Measurements from ENCODE around the gene PEBP1. TPM values are rescaled to one million over a fixed set of nuclear protein-coding genes. Genes with fewer than 3 reads are reported as not detected.
"Not testable (repeated sequence)": the region's sequence is repeated elsewhere in the genome, so short reads cannot be mapped to it uniquely, and the experiment has no call there.

The PEBP1 gene
- total RNA-seq, 1 donor from 2014 or later, result 119 TPM

GRCh38 chr12:118129436-118129835 is 6.5 kb upstream of the PEBP1 start:
- intact Hi-C loops (cut with micrococcal nuclease), result not testable (repeated sequence)

- intact Hi-C loops (cut with micrococcal nuclease), result loop anchor here (1.0 to 5.0 kb wide), 4 partner anchors 16 to 240 kb away; partner anchors contain the start of genes SUDS3 and WSB2
Observed at GRCh38 chr12:118136559-118137003, 657 bp downstream of the PEBP1 start.

GRCh38 chr12:118137148-118137678 is 1.3 kb downstream of the PEBP1 start:
- intact Hi-C loops (cut with micrococcal nuclease), result loop anchor here (2.0 to 5.0 kb wide), 3 partner anchors 16 to 220 kb away; partner anchors contain the start of gene WSB2

GRCh38 chr12:118140825-118141224 is 4.9 kb downstream of the PEBP1 start:
- intact Hi-C loops (cut with micrococcal nuclease), result no loop called here

GRCh38 chr12:118144499-118144898 is 8.6 kb downstream of the PEBP1 start:
- intact Hi-C loops (cut with micrococcal nuclease), result no loop called here

GRCh38 chr12:118145113-118145797 is 9.3 kb downstream of the PEBP1 start:
- intact Hi-C loops (cut with micrococcal nuclease), result no loop called here

GRCh38 chr12:118145798-118146156 is 9.9 kb downstream of the PEBP1 start:
- intact Hi-C loops (cut with micrococcal nuclease), result no loop called here

- intact Hi-C loops (cut with micrococcal nuclease), result no loop called here
Observed at GRCh38 chr12:118148287-118148686, 12.4 kb downstream of the PEBP1 start.

- intact Hi-C loops (cut with micrococcal nuclease), result no loop called here
Observed at GRCh38 chr12:118150625-118151024, 14.7 kb downstream of the PEBP1 start.

GRCh38 chr12:118151755-118152154 is 15.8 kb downstream of the PEBP1 start:
- intact Hi-C loops (cut with micrococcal nuclease), result no loop called here

- intact Hi-C loops (cut with micrococcal nuclease), result no loop called here
Observed at GRCh38 chr12:118160536-118160935, 24.6 kb downstream of the PEBP1 start.

GRCh38 chr12:118164798-118165486 is 29.0 kb downstream of the PEBP1 start:
- intact Hi-C loops (cut with micrococcal nuclease), result no loop called here

- intact Hi-C loops (cut with micrococcal nuclease), result no loop called here
Observed at GRCh38 chr12:118166946-118167345, 31.0 kb downstream of the PEBP1 start.

- intact Hi-C loops (cut with micrococcal nuclease), result no loop called here
Observed at GRCh38 chr12:118175823-118176447, 40.0 kb downstream of the PEBP1 start.

- intact Hi-C loops (cut with micrococcal nuclease), result loop anchor here (5.0 kb wide), 1 partner anchor 174 kb away; no protein-coding TSS in a partner anchor
Observed at GRCh38 chr12:118183155-118183554, 47.2 kb downstream of the PEBP1 start.

- intact Hi-C loops (cut with micrococcal nuclease), result loop anchor here (5.0 kb wide), 1 partner anchor 174 kb away; no protein-coding TSS in a partner anchor
Observed at GRCh38 chr12:118183711-118184110, 47.8 kb downstream of the PEBP1 start.

- intact Hi-C loops (cut with micrococcal nuclease), result no loop called here
Observed at GRCh38 chr12:118185602-118186397, 49.9 kb downstream of the PEBP1 start.

- intact Hi-C loops (cut with micrococcal nuclease), result no loop called here
Observed at GRCh38 chr12:118187751-118188435, 52.0 kb downstream of the PEBP1 start.

- intact Hi-C loops (cut with micrococcal nuclease), result no loop called here
Observed at GRCh38 chr12:118188690-118189371, 52.9 kb downstream of the PEBP1 start.

GRCh38 chr12:118189741-118190191 is 53.8 kb downstream of the PEBP1 start:
- intact Hi-C loops (cut with micrococcal nuclease), result no loop called here
